ENCODE results near the gene MRPL20. TPM values are rescaled to one million over a fixed set of nuclear protein-coding genes. Genes with fewer than 3 reads are reported as not detected.
A peak's percentile ranks its signal among the peaks of the same experiment; 100 is the strongest.

MRPL20 gene
- total RNA-seq, 1 donor from 2014 or later = 117 TPM

DNA sequence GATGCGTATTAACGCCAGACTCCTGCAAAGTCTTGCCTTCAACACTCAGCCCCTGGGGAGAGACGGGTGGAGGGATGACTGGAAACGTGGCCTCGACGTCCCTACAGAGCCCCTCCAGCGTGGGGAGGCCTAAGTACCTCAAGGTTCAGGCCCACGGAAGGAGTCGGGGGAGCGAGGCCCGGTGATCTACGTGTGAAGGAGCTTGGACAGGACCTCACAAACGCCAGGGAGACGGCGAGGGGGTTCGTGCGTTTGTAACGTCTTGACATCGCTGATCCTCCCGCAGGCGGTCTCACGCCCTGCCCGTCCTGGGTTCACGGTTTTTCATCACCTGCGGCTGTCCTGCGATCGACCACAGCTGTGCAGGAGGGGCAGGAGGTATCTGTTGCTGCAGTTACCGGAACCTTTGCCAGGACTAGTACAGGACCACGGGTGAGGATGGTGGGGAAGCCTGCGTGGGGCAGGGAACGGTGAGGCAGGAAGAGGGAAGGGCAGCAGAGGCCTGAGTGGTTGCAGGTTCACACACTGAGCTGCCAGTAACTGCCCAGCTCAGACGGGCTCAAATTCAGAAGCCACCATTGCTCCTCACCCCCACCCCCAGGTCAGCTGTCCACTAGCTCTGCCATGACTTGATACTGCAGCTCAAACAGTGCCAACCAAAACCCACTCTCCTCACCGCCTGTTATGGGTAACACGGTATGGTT is 7.1 kb downstream of the MRPL20 start:
- peak overlapping the region; percentile 27 for H3K27ac Mint-ChIP-seq (ENCODE audit: unreplicated experiment)
- H3K9me3 Mint-ChIP-seq = no peaks in the 10 kb centered on the region
- peaks cover 24% of the 10 kb centered on the region for H3K36me3 Mint-ChIP-seq (ENCODE audit: low read depth)
- peak; percentile 14 for DNase-seq (ENCODE audit: low read depth, low spot score)
- no peak for TF ChIP-seq CTCF (conservative IDR thresholded peaks at IDR 0.05)
- peaks cover 3% of the 10 kb centered on the region for H3K27me3 Mint-ChIP-seq (ENCODE audit: low read depth)
- peak overlapping the region; percentile 94 for H3K4me3 Mint-ChIP-seq
- peaks cover 33% of the 10 kb centered on the region for H3K4me1 Mint-ChIP-seq

- H3K27me3 Mint-ChIP-seq (ENCODE audit: low read depth) = peaks cover 3% of the 10 kb centered on the region
- H3K4me3 Mint-ChIP-seq = peak within 1 kb of the TSS; percentile 98
- DNase-seq (ENCODE audit: low read depth, low spot score) = peak; percentile 98
- H3K27ac Mint-ChIP-seq (ENCODE audit: unreplicated experiment) = peak within 1 kb of the TSS; percentile 89
- peaks cover 33% of the 10 kb centered on the region for H3K4me1 Mint-ChIP-seq
- peak; percentile 67 for TF ChIP-seq CTCF (conservative IDR thresholded peaks at IDR 0.05)
- H3K9me3 Mint-ChIP-seq = no peaks in the 10 kb centered on the region
- H3K36me3 Mint-ChIP-seq (ENCODE audit: low read depth) = peaks cover 24% of the 10 kb centered on the region
Observed at GRCh38 chr1:1399187-1399871, 7.8 kb downstream of the MRPL20 start, which contains the start of gene CCNL2. TSS of gene CCNL2 (minus strand) at chr1:1399335. CDS start at chr1:1399306, 29 bp downstream.

GRCh38 chr1:1398677-1399186 is 8.4 kb downstream of the MRPL20 start:
- Mint-ChIP-seq H3K36me3 (ENCODE audit: low read depth) (peaks cover 23% of the 10 kb centered on the region), H3K4me1 (peaks cover 33% of the 10 kb centered on the region), H3K9me3 (no peaks in the 10 kb centered on the region), H3K4me3 (peak overlapping the region; percentile 98), H3K27me3 (ENCODE audit: low read depth) (peaks cover 3% of the 10 kb centered on the region), H3K27ac (ENCODE audit: unreplicated experiment) (no peak overlapping the region)
- no peak for DNase-seq (ENCODE audit: low read depth, low spot score)
- no peak for TF ChIP-seq CTCF (conservative IDR thresholded peaks at IDR 0.05)

DNA sequence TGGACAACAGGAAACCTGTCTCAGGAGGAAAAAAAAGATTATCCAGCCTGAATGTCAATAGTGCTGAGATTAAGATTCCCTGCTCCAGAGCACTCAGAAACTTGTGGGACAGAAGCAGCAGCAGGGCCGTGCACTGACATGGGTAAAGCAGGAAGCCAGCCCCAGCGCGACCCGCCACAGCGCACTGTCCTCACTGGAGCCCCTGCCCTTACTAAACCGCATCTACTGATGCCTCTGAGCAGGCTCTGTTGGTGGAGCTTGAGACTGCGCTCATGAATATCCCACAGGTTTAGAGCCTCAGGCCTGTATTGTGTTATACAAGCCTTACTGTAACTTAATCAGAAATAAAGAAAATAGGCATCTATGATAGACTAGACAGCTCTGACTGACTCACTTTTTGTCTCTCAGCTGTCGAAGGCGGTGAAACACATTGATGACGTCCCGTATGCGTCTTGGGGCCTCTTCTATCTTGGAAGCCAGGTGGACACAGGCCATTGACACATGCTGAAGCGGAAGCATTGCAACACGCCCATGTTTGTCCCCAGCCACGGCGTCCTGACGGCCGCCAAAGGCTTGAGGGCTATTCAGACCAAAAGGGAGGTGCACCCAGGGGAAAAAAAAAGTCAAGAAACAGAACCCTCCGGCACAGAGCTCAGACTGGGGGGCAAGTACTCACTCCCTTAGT is 9.1 kb downstream of the MRPL20 start:
- no peaks in the 10 kb centered on the region for H3K9me3 Mint-ChIP-seq
- peaks cover 3% of the 10 kb centered on the region for H3K27me3 Mint-ChIP-seq (ENCODE audit: low read depth)
- peaks cover 23% of the 10 kb centered on the region for H3K36me3 Mint-ChIP-seq (ENCODE audit: low read depth)
- peaks cover 29% of the 10 kb centered on the region for H3K4me1 Mint-ChIP-seq
- TF ChIP-seq CTCF (conservative IDR thresholded peaks at IDR 0.05) = no peak
- H3K27ac Mint-ChIP-seq (ENCODE audit: unreplicated experiment) = peak overlapping the region; percentile 89
- peak overlapping the region; percentile 98 for H3K4me3 Mint-ChIP-seq
- DNase-seq (ENCODE audit: low read depth, low spot score) = no peak

- H3K9me3 Mint-ChIP-seq = no peaks in the 10 kb centered on the region
- peak overlapping the region; percentile 82 for H3K4me3 Mint-ChIP-seq
- no peak for TF ChIP-seq CTCF (conservative IDR thresholded peaks at IDR 0.05)
- H3K27ac Mint-ChIP-seq (ENCODE audit: unreplicated experiment) = no peak overlapping the region
- DNase-seq (ENCODE audit: low read depth, low spot score) = no peak
- peaks cover 3% of the 10 kb centered on the region for H3K27me3 Mint-ChIP-seq (ENCODE audit: low read depth)
- H3K4me1 Mint-ChIP-seq = peaks cover 17% of the 10 kb centered on the region
- H3K36me3 Mint-ChIP-seq (ENCODE audit: low read depth) = peaks cover 24% of the 10 kb centered on the region
Observed at GRCh38 chr1:1395166-1395565, 11.9 kb downstream of the MRPL20 start.

All from neural crest cell (in vitro differentiated cells).